Measurements from ENCODE around the gene SPG21.

Gene SPG21

GRCh38 chr15:64938192-64938591 lies 51.5 kb downstream of the SPG21 start:
- DNase-seq, result no peak

DNA sequence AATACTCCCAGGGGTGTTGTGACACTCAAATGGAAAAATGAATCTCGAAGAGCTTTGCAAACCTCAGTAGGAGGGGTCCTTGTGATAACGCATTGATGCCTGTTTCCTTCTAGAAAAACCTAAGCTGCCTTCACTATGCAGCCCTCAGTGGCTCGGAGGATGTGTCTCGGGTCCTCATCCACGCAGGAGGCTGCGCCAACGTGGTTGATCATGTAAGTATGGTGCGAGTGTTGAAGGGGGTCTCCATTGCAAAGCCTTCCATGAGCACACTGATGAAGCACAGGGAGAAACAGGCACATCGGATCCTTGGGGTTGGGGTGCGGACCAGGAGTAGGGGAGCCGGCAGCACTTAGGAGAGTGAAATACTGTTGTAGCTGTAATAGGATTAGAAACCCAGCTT lies 55.7 kb downstream of the SPG21 start:
- no peak for DNase-seq

DNA sequence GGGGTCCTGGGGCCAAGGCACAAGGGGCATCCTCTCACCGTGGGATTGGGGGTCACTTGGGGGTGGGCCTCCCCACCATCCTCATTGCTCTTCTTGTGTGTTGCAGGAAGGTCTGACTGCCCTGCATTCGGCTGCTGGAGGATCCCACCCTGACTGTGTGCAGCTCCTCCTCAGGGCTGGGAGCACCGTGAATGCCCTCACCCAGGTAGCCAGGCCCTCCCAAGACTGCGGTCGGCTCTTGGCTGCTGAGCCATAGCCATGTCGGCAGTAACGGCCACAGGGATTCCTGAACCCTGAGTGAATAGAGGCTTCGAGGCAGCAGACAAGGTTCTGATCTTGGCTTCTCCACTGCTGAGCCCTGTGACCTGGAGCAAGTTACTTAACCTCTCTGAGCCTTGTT lies 58.3 kb downstream of the SPG21 start:
- no peak for DNase-seq

DNA sequence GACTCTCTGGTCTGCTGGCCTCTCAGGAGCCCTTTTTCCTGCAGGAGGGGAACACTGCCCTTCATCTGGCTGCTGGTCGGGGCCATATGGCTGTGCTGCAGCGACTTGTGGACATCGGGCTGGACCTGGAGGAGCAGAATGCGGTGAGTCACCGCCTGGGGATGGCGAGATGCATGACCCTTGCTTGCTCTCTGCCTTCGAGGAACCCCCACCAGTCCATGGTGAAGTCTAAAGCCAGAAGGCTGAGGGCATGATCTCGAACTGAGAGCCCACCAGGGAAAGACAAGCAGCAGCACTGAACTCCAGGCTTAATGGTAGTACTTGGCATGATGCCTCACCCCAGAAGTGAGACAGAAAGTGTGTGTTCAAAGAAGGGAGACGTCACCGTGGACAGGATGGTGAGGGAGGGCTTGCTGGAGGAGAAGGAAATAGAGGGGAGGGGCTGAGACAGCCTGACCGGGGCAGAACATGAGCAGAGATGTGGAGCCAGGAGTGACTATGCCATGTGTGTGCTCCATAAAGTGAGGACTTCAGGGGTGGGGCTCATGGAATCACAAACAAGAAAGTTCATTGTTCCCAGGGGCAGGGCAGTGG lies 58.8 kb downstream of the SPG21 start:
- no peak for DNase-seq

- no peak for DNase-seq
Observed at GRCh38 chr15:64930019-64930652, 59.6 kb downstream of the SPG21 start.

DNA sequence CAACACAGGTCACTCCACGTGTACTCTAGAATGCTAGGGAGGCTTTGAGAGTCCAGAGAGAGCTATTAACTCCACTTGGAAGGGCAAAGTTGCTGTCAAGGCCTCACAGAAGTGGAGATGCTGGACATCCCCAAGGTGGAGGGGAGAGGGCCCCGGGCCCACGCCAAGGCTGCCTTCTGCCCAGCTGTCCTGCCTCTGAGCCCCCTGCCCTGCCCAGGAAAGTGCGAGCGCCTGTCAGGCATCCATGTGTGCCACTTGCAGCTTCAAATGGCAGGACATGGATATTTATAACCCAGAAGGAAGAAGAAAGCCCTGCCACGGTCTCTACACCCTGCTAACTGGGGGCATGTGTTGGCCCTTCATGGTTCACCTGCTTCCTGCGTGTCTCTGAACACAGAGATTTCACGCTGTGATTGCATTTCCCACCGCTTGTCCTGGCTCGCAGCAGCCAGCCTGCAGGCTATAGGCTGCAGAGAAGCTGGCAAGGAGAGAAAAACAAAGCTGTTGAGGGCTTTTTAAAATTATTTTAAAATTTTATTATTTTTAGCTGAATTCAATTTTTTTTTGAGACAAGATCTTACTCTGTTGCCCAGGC lies 61.0 kb downstream of the SPG21 start:
- DNase-seq, result no peak

DNA sequence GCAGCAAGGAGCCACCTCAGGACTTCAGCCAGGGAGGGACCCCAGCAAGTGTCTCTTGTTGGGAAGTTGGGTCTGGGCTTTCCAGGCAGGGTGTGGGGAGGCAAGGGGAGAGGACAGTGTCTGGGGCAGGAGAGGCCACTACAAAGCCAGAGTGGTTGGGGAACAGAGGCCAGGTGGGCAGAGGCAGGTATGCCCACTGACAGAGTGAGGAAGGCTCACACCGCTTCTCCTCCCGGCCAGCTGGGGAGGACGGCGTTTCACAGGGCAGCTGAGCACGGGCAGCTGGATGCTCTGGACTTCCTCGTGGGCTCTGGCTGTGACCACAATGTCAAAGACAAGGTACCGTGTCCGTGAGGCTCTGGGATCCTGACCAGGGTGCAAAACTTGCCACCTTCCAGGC lies 63.1 kb downstream of the SPG21 start:
- DNase-seq, result no peak

- no peak for DNase-seq
Observed at GRCh38 chr15:64925335-64926330, 64.1 kb downstream of the SPG21 start.

DNA sequence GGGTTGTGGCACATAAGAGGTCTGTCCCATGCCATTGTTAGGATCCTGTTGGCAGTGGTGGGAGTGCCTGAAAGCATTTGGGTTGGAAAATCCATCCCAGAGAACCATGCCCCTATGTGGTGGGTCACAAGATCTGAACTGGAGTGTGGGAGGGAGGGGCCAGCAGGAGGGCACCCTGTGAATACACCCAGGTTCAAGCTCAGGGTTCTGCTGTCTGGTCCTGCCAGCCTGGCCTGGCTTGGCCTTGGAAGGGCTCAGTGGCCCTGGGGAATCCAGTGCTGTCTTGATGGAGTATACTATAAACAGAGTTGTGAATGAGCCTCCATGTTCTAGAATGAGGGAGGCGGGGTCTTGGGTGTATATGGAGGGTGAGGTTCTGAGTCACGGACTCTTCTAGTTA lies 66.2 kb downstream of the SPG21 start:
- no peak for DNase-seq

DNA sequence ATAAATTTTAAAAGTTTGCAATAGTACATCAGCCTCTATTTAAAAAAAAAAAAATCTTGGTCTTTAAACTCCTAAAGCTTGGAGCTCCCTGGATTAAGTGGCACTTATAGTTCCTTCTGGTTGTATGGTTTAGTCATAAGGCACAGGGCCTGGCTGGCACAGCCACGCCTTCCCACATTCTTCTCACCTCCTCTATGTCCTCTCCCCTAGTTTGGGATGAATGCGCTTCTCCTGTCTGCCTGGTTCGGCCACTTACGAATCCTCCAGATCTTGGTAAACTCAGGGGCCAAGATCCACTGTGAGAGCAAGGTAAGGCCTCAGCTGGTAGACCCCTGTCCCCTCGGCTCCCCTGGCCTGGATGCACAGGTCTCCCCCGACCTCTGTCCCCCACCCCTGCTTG lies 68.0 kb downstream of the SPG21 start:
- no peak for DNase-seq

DNA sequence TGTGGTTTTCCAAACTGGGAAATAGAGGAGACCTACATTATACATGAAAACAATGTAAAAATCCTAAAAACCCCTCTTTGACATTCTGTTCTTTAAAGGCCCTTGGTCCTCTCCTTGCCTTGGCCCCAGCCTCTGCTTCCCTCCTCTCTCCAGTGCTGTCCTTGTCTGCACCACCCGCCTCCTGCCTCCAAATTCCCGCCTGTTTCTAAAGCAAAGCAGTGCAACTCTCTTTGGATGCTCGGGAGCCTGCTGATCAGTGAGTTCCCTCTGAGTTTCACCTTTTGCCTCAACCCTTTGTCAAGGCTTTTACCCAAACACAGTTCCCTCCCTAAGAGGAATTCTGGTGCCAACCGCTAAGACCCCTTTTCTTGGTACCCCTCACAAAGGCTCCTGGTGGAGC lies 70.0 kb downstream of the SPG21 start:
- no peak for DNase-seq

GRCh38 chr15:64917211-64917610 lies 72.5 kb downstream of the SPG21 start:
- DNase-seq, result no peak

GRCh38 chr15:64916365-64916764 lies 73.3 kb downstream of the SPG21 start:
- DNase-seq, result no peak

- no peak for DNase-seq
Observed at GRCh38 chr15:64915518-64916227, 74.0 kb downstream of the SPG21 start.

Data from left hindlimb (tissue), 1 donor.